CD4-positive, alpha-beta T cell (primary cell): ENCODE measurements around the gene ALK. TPM values are rescaled to one million over a fixed set of nuclear protein-coding genes. Genes with fewer than 3 reads are reported as not detected.

ENCODE experiments used
- ATAC-seq: fragments of 200-7000 bp; cut with Tn5 transposase; one replicate; pipeline ENCODE4 v1.10.0; 2022; ENCODE audit warnings: mild to moderate bottlenecking; ENCODE audit not compliant: poor library complexity
- CTCF ChIA-PET: fragments of 350-600 bp; sonication (Branson Sonifier 250); formaldehyde crosslinking; loops from one replicate; lab custom pipeline; 2021; ENCODE audit warnings: antibody characterized with exemption, inconsistent platforms; lab: Charles Lee
- POLR2A ChIA-PET: fragments of 350-600 bp; sonication (Branson Sonifier 250); formaldehyde crosslinking; loops from one replicate; lab custom pipeline; 2021; ENCODE audit warnings: antibody characterized with exemption, inconsistent platforms; lab: Charles Lee
- DNase-seq, 14 experiments: peaks; one replicate each; pipeline ENCODE4 v3.0.0-alpha.2; 2013 to 2020; ENCODE audit warnings: mixed read lengths in 2 of 14
- H3K27ac ChIP-seq, 2 donors: one replicate each; pipeline versions ENCODE4 v1.5.1 to v1.7.0; 2013; ENCODE audit warnings: low read length in 2 of 2, low read depth in 1 of 2, mild to moderate bottlenecking in 1 of 2
- H3K27me3 ChIP-seq, 2 experiments: 1 replicate in 1 of 2; 2 replicates in 1 of 2; pipeline versions ENCODE4 v1.6.1 to v1.7.0; 2013; ENCODE audit warnings: low read length in 2 of 2, control low read depth in 1 of 2, mild to moderate bottlenecking in 1 of 2, moderate library complexity in 1 of 2; ENCODE audit not compliant: insufficient read depth in 2 of 2, control insufficient read depth in 1 of 2
- H3K36me3 ChIP-seq: one replicate; pipeline ENCODE4 v1.6.1; 2013; ENCODE audit warnings: low read length, control low read depth; ENCODE audit not compliant: insufficient read depth
- H3K4me1 ChIP-seq: one replicate; pipeline ENCODE4 v1.6.1; 2013; ENCODE audit warnings: low read length, control low read depth; ENCODE audit not compliant: insufficient read depth
- H3K4me3 ChIP-seq: one replicate; pipeline ENCODE4 v1.5.1; 2013; ENCODE audit warnings: mild to moderate bottlenecking, low read length, moderate library complexity
- H3K9me3 ChIP-seq, 2 experiments: 1 replicate in 1 of 2; 2 replicates in 1 of 2; pipeline versions ENCODE4 v1.6.1 to v1.7.0; 2013; ENCODE audit warnings: low read length in 2 of 2, mild to moderate bottlenecking in 2 of 2, control low read depth in 1 of 2, moderate library complexity in 1 of 2; ENCODE audit not compliant: control insufficient read depth in 1 of 2, insufficient read depth in 1 of 2
- H3K27ac Mint-ChIP-seq: one replicate; pipeline ENCODE4 v1.8.0; 2020; ENCODE audit warnings: mixed read lengths
- H3K27me3 Mint-ChIP-seq: one replicate; pipeline ENCODE4 v1.8.0; 2021; ENCODE audit warnings: mixed read lengths
- H3K36me3 Mint-ChIP-seq: one replicate; pipeline ENCODE4 v1.8.0; 2021; ENCODE audit warnings: low read depth, mixed read lengths
- H3K4me1 Mint-ChIP-seq: one replicate; pipeline ENCODE4 v1.8.0; 2021; ENCODE audit warnings: low read depth, mixed read lengths
- H3K4me3 Mint-ChIP-seq: one replicate; pipeline ENCODE4 v1.8.0; 2020; ENCODE audit warnings: mild to moderate bottlenecking, mixed read lengths
- H3K9me3 Mint-ChIP-seq: one replicate; pipeline ENCODE4 v1.8.0; 2020; ENCODE audit warnings: mixed read lengths
- CTCF ChIP-seq: fragments of 200-600 bp; IDR thresholded peaks from one replicate; pipeline ENCODE4 v1.8.0; 2022; ENCODE audit warnings: antibody characterized with exemption, mild to moderate bottlenecking
- intact Hi-C, 2 experiments: fragments of 100-400 bp; cut with DNase I in 1 of 2; cut with micrococcal nuclease in 1 of 2; formaldehyde crosslinking; loops; one replicate each; pipeline versions ENCODE4 v1.15.1 to v1.9.0; 2023 to 2025; cut with DNase I, micrococcal nuclease
- total RNA-seq, 174 experiments: library from RNA in 2 of 174; stranded (reverse) in 2 of 174; gene quantifications; one replicate each; pipeline ENCODE4 v1.2.3 and lab custom pipeline; 2021 to 2026

Gene ALK
- total RNA-seq, 2 experiments from 2014 or later, result not detected

- Mint-ChIP-seq H3K9me3 (no peaks in the 10 kb centered on the region), H3K27ac (no peak overlapping the region), H3K36me3 (no peaks in the 10 kb centered on the region), H3K4me1 (no peaks in the 10 kb centered on the region), H3K4me3 (no peak overlapping the region), H3K27me3 (peaks cover 4% of the 10 kb centered on the region)
- TF ChIP-seq CTCF, result no peak
- ATAC-seq (no peak), DNase-seq (no peak)
- ChIA-PET POLR2A (no interaction called here), CTCF (no interaction called here)
- Histone ChIP-seq H3K27ac (no peak overlapping the region), H3K27me3 (peaks cover 0 to 4% of the 10 kb centered on the region in 2 experiments), H3K9me3 (no peaks in the 10 kb centered on the region), H3K4me3 (no peak overlapping the region), H3K36me3 (no peaks in the 10 kb centered on the region), H3K4me1 (no peaks in the 10 kb centered on the region)
- intact Hi-C loops, result no loop called here
Measured at GRCh38 chr2:29747786-29748470, 173.5 kb downstream of the ALK start.

GRCh38 chr2:29744976-29745375 is 176.4 kb downstream of the ALK start:
- intact Hi-C loops, result no loop called here
- H3K4me3 Mint-ChIP-seq, result no peak overlapping the region
- Histone ChIP-seq H3K4me3 (no peak overlapping the region), H3K27me3 (peaks cover 0 to 4% of the 10 kb centered on the region in 2 experiments), H3K4me1 (no peaks in the 10 kb centered on the region), H3K27ac (no peak overlapping the region), H3K9me3 (no peaks in the 10 kb centered on the region), H3K36me3 (no peaks in the 10 kb centered on the region)
- H3K27me3 Mint-ChIP-seq, result peaks cover 4% of the 10 kb centered on the region
- ChIA-PET POLR2A (no interaction called here), CTCF (no interaction called here)
- H3K27ac Mint-ChIP-seq, result no peak overlapping the region
- H3K36me3 Mint-ChIP-seq, result no peaks in the 10 kb centered on the region
- ATAC-seq, result no peak
- no peak for DNase-seq
- H3K9me3 Mint-ChIP-seq, result no peaks in the 10 kb centered on the region
- TF ChIP-seq CTCF, result no peak
- H3K4me1 Mint-ChIP-seq, result no peaks in the 10 kb centered on the region

GRCh38 chr2:29743516-29743915 is 177.9 kb downstream of the ALK start:
- no peaks in the 10 kb centered on the region for H3K4me1 ChIP-seq
- ChIA-PET CTCF (no interaction called here), POLR2A (no interaction called here)
- no peak overlapping the region for H3K27ac ChIP-seq
- H3K36me3 Mint-ChIP-seq, result no peaks in the 10 kb centered on the region
- peaks cover 0 to 4% of the 10 kb centered on the region in 2 experiments for H3K27me3 ChIP-seq
- no peak for TF ChIP-seq CTCF
- no peak overlapping the region for H3K27ac Mint-ChIP-seq
- H3K4me1 Mint-ChIP-seq, result no peaks in the 10 kb centered on the region
- H3K9me3 ChIP-seq, result no peaks in the 10 kb centered on the region
- no peak for DNase-seq
- no peak overlapping the region for H3K4me3 Mint-ChIP-seq
- no peaks in the 10 kb centered on the region for H3K9me3 Mint-ChIP-seq
- H3K36me3 ChIP-seq, result no peaks in the 10 kb centered on the region
- ATAC-seq, result no peak
- intact Hi-C loops, result no loop called here
- peaks cover 4% of the 10 kb centered on the region for H3K27me3 Mint-ChIP-seq
- no peak overlapping the region for H3K4me3 ChIP-seq
